MCF 10A (cell line): ENCODE measurements around the gene ZDHHC11. TPM values are rescaled to one million over a fixed set of nuclear protein-coding genes. Genes with fewer than 3 reads are reported as not detected.

Experiments used
- BruUV-seq: library from RNA; stranded (reverse); fragments of 400-500 nt; replicated peaks from 2 replicates; lab custom pipeline; 2021; lab: Mats Ljungman, UMichigan
- CTCF ChIA-PET: fragments of 300-600 bp; sonication (Branson Sonifier 250); formaldehyde crosslinking; extraction: SDS; loops from one replicate; lab custom pipeline; 2021; ENCODE audit warnings: antibody characterized with exemption, inconsistent platforms; lab: Yijun Ruan, JAX
- POLR2A ChIA-PET: fragments of 300-600, 350-650 bp; sonication (Branson Sonifier 250); formaldehyde crosslinking; extraction: SDS; loops from one replicate; lab custom pipeline; 2020; ENCODE audit warnings: antibody characterized with exemption, inconsistent platforms; lab: Yijun Ruan, JAX
- DNase-seq: peaks from one replicate; pipeline ENCODE4 v3.0.0-alpha.2; 2018; ENCODE audit not compliant: unreplicated experiment
- H3K27ac Mint-ChIP-seq: one replicate; pipeline ENCODE4 v1.8.0; 2022; ENCODE audit warnings: mild to moderate bottlenecking, low read depth, mixed read lengths; ENCODE audit not compliant: unreplicated experiment
- H3K27me3 Mint-ChIP-seq: one replicate; pipeline ENCODE4 v1.8.0; 2022; ENCODE audit warnings: mixed read lengths; ENCODE audit not compliant: insufficient read depth, unreplicated experiment
- H3K36me3 Mint-ChIP-seq: one replicate; pipeline ENCODE4 v1.8.0; 2022; ENCODE audit warnings: mild to moderate bottlenecking, moderate library complexity, mixed read lengths; ENCODE audit not compliant: insufficient read depth, unreplicated experiment
- H3K4me1 Mint-ChIP-seq: one replicate; pipeline ENCODE4 v1.8.0; 2022; ENCODE audit warnings: mixed read lengths; ENCODE audit not compliant: insufficient read depth, unreplicated experiment
- H3K4me3 Mint-ChIP-seq: one replicate; pipeline ENCODE4 v1.8.0; 2022; ENCODE audit warnings: mild to moderate bottlenecking, moderate library complexity, mixed read lengths; ENCODE audit not compliant: unreplicated experiment
- H3K9me3 Mint-ChIP-seq: one replicate; pipeline ENCODE4 v1.8.0; 2022; ENCODE audit warnings: mixed read lengths; ENCODE audit not compliant: unreplicated experiment
- intact Hi-C: fragments of 100-400 bp; cut with micrococcal nuclease; formaldehyde crosslinking; loops from 2 replicates; pipeline ENCODE4 v1.14.1; 2022
- total RNA-seq: library from RNA; stranded (reverse); gene quantifications from 2 replicates; pipeline ENCODE4 v1.2.3, GENCODE V29; 2022
- TF ChIP-seq, protein P1 (sequence below): fragments of 200-600 bp; IDR thresholded peaks from one replicate; pipeline ENCODE4 v1.8.0; 2022; ENCODE audit warnings: antibody characterized with exemption, mild to moderate bottlenecking; ENCODE audit not compliant: unreplicated experiment

Gene ZDHHC11
- total RNA-seq, 1 experiment from 2014 or later: 2.0 TPM

GRCh38 chr5:876398-877365 is 25.9 kb upstream of the ZDHHC11 start:
- no peak overlapping the region for H3K27ac Mint-ChIP-seq
- DNase-seq: no peak
- CTCF ChIA-PET: interaction anchor here (0.9 kb wide), 1 partner anchor 205 kb away, joined by 3 read pairs; no protein-coding TSS in a partner anchor
- H3K9me3 Mint-ChIP-seq: no peaks in the 10 kb centered on the region
- POLR2A ChIA-PET: no interaction called here
- BruUV-seq: no TSS peak
- TF ChIP-seq, protein P1, sequence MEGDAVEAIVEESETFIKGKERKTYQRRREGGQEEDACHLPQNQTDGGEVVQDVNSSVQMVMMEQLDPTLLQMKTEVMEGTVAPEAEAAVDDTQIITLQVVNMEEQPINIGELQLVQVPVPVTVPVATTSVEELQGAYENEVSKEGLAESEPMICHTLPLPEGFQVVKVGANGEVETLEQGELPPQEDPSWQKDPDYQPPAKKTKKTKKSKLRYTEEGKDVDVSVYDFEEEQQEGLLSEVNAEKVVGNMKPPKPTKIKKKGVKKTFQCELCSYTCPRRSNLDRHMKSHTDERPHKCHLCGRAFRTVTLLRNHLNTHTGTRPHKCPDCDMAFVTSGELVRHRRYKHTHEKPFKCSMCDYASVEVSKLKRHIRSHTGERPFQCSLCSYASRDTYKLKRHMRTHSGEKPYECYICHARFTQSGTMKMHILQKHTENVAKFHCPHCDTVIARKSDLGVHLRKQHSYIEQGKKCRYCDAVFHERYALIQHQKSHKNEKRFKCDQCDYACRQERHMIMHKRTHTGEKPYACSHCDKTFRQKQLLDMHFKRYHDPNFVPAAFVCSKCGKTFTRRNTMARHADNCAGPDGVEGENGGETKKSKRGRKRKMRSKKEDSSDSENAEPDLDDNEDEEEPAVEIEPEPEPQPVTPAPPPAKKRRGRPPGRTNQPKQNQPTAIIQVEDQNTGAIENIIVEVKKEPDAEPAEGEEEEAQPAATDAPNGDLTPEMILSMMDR: no peak
- H3K36me3 Mint-ChIP-seq: peaks cover 67% of the 10 kb centered on the region
- no peak overlapping the region for H3K4me3 Mint-ChIP-seq
- intact Hi-C loops: no loop called here
- no peaks in the 10 kb centered on the region for H3K27me3 Mint-ChIP-seq
- no peaks in the 10 kb centered on the region for H3K4me1 Mint-ChIP-seq

GRCh38 chr5:875931-876330 is 25.1 kb upstream of the ZDHHC11 start:
- Mint-ChIP-seq H3K36me3 (peaks cover 67% of the 10 kb centered on the region), H3K9me3 (no peaks in the 10 kb centered on the region), H3K27ac (no peak overlapping the region), H3K27me3 (no peaks in the 10 kb centered on the region), H3K4me1 (no peaks in the 10 kb centered on the region), H3K4me3 (no peak overlapping the region)
- BruUV-seq: no TSS peak
- intact Hi-C loops: no loop called here
- POLR2A ChIA-PET: no interaction called here
- DNase-seq: no peak
- TF ChIP-seq, protein P1: no peak
- CTCF ChIA-PET: interaction anchor here (0.6 to 0.9 kb wide), 3 partner anchors 191 to 441 kb away, joined by 3 to 4 read pairs (median 3); no protein-coding TSS in a partner anchor

DNA sequence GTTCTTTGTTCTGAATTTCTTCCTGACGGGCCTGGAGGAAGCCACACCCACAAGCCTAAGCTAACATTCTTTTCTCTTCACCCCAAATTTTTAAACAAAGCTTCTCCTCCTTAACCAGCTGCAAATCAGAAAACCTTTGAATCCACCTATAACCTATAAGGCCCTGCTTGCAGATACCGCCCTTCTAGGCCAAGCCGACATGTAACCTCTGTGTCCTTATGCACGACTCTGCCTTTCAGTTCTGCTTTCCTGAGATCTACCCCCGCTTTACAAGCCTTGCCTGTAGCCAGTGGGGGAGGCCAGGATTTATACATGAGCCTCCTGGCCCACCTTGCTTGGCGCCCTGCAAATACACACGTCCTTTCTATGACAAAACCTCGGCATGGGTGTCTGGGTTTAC is 22.5 kb upstream of the ZDHHC11 start:
- Mint-ChIP-seq H3K27ac (no peak overlapping the region), H3K27me3 (no peaks in the 10 kb centered on the region), H3K4me3 (no peak overlapping the region), H3K9me3 (no peaks in the 10 kb centered on the region), H3K4me1 (no peaks in the 10 kb centered on the region), H3K36me3 (peaks cover 80% of the 10 kb centered on the region)
- CTCF ChIA-PET: no interaction called here
- TF ChIP-seq, protein P1: no peak
- POLR2A ChIA-PET: no interaction called here
- no TSS peak for BruUV-seq
- DNase-seq: no peak
- intact Hi-C loops: no loop called here

DNA sequence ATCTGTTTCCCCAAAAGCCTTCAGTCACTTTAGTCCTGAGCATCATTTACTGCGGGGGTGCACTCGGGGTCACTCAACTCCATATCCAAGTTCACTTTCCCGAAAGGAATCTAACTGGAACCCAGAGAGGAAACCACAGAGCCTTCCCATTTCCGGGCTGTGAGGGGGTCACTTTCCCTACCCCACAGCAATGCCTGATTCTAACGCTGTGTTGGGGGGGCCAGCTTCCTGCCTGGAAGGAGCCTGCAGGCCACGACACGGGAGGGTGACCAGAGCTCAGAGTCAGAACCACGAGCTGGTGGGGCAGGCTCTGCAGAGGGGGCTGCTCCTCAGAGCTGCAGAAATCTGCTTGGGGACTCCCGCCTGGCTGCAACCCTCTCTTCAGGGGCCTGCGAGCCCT is 21.5 kb upstream of the ZDHHC11 start:
- Mint-ChIP-seq H3K4me3 (no peak overlapping the region), H3K27me3 (no peaks in the 10 kb centered on the region), H3K9me3 (no peaks in the 10 kb centered on the region), H3K4me1 (no peaks in the 10 kb centered on the region), H3K36me3 (peaks cover 80% of the 10 kb centered on the region), H3K27ac (no peak overlapping the region)
- no peak for DNase-seq
- TF ChIP-seq, protein P1: no peak
- ChIA-PET POLR2A (no interaction called here), CTCF (interaction anchor here (0.6 to 0.7 kb wide), 2 partner anchors 11 to 226 kb away, joined by 3 read pairs; no protein-coding TSS in a partner anchor)
- no TSS peak for BruUV-seq
- intact Hi-C loops: no loop called here
